Mesodermal cell (in vitro differentiated cells): ENCODE data around the gene ISG20.

Experiments
- H3K27ac ChIP-seq: 2 replicates; pipeline ENCODE4 v1.7.0; 2013; ENCODE audit warnings: mild to moderate bottlenecking, low read depth, low read length, moderate library complexity; ENCODE audit not compliant: severe bottlenecking
- H3K36me3 ChIP-seq: 2 replicates; pipeline ENCODE4 v1.7.1; 2013; ENCODE audit warnings: mild to moderate bottlenecking, low read length, moderate library complexity; ENCODE audit not compliant: control insufficient read depth, insufficient read depth
- H3K4me1 ChIP-seq: one replicate; pipeline ENCODE4 v1.7.1; 2013; ENCODE audit warnings: mild to moderate bottlenecking, low read length; ENCODE audit not compliant: insufficient read depth, control insufficient read depth, poor library complexity, severe bottlenecking
- H3K4me3 ChIP-seq: 2 replicates; pipeline ENCODE4 v1.7.0; 2013; ENCODE audit warnings: low read length, control low read depth, mild to moderate bottlenecking; ENCODE audit not compliant: insufficient read depth, poor library complexity, severe bottlenecking; ENCODE audit errors: extremely low read depth
- H3K9me3 ChIP-seq: 2 replicates; pipeline ENCODE4 v1.7.1; 2013; ENCODE audit warnings: mild to moderate bottlenecking, low read length, moderate library complexity; ENCODE audit not compliant: control insufficient read depth
- WGBS, 2 experiments: methylation state at CpG; one replicate each; pipeline ENCODE4 v1.1.5; 2013; ENCODE audit warnings: missing lambda C conversion rate in 2 of 2; ENCODE audit not compliant: insufficient coverage in 2 of 2; 5-methylcytosine and 5-hydroxymethylcytosine counted together

The ISG20 gene

GRCh38 chr15:88695691-88696251 is 57.0 kb downstream of the ISG20 start:
- Histone ChIP-seq H3K36me3 (no peaks in the 10 kb centered on the region), H3K4me3 (no peak overlapping the region), H3K27ac (no peak overlapping the region), H3K4me1 (no peaks in the 10 kb centered on the region), H3K9me3 (no peaks in the 10 kb centered on the region)
- WGBS, 2 experiments = 85 to 87% methylated on average over 16 to 20 of the region's 20 CpGs

GRCh38 chr15:88696254-88696653 is 57.4 kb downstream of the ISG20 start:
- Histone ChIP-seq H3K36me3 (no peaks in the 10 kb centered on the region), H3K4me3 (no peak overlapping the region), H3K27ac (no peak overlapping the region), H3K9me3 (no peaks in the 10 kb centered on the region), H3K4me1 (no peaks in the 10 kb centered on the region)
- 100% methylated on average over 1 of the region's 3 CpGs; no CpG with 5 or more reads in 1 of the 2 experiments for WGBS, 2 experiments

GRCh38 chr15:88697276-88697675 is 58.5 kb downstream of the ISG20 start:
- WGBS, 2 experiments = 90% methylated on average over 6 of the region's 9 CpGs
- Histone ChIP-seq H3K4me1 (no peaks in the 10 kb centered on the region), H3K9me3 (no peaks in the 10 kb centered on the region), H3K4me3 (no peak overlapping the region), H3K36me3 (no peaks in the 10 kb centered on the region), H3K27ac (no peak overlapping the region)

GRCh38 chr15:88699861-88700260 is 61.0 kb downstream of the ISG20 start:
- H3K9me3 ChIP-seq = no peaks in the 10 kb centered on the region
- H3K4me3 ChIP-seq = no peak overlapping the region
- WGBS, 2 experiments = 100% methylated on average over 1 of the region's 1 CpG
- H3K36me3 ChIP-seq = no peaks in the 10 kb centered on the region
- no peaks in the 10 kb centered on the region for H3K4me1 ChIP-seq
- H3K27ac ChIP-seq = no peak overlapping the region

GRCh38 chr15:88700716-88701115 is 61.9 kb downstream of the ISG20 start:
- Histone ChIP-seq H3K9me3 (no peaks in the 10 kb centered on the region), H3K36me3 (no peaks in the 10 kb centered on the region), H3K4me1 (no peaks in the 10 kb centered on the region), H3K27ac (no peak overlapping the region), H3K4me3 (no peak overlapping the region)
- 83 to 100% methylated on average over 1 of the region's 2 CpGs for WGBS, 2 experiments

GRCh38 chr15:88701561-88702095 is 62.8 kb downstream of the ISG20 start:
- WGBS, 2 experiments = 20% methylated on average over 1 of the region's 2 CpGs; no CpG with 5 or more reads in 1 of the 2 experiments

GRCh38 chr15:88702983-88703382 is 64.2 kb downstream of the ISG20 start:
- no peak overlapping the region for H3K27ac ChIP-seq
- no peaks in the 10 kb centered on the region for H3K4me1 ChIP-seq
- 81% methylated on average over 3 of the region's 5 CpGs; no CpG with 5 or more reads in 1 of the 2 experiments for WGBS, 2 experiments
- no peak overlapping the region for H3K4me3 ChIP-seq
- H3K9me3 ChIP-seq = no peaks in the 10 kb centered on the region
- H3K36me3 ChIP-seq = no peaks in the 10 kb centered on the region

More at GRCh38 chr15:88701561-88702095, 62.8 kb downstream of the ISG20 start:
- H3K27ac ChIP-seq = no peak overlapping the region
- H3K4me3 ChIP-seq = no peak overlapping the region
- H3K4me1 ChIP-seq = no peaks in the 10 kb centered on the region
- no peaks in the 10 kb centered on the region for H3K36me3 ChIP-seq
- no peaks in the 10 kb centered on the region for H3K9me3 ChIP-seq

- H3K4me1 ChIP-seq = no peaks in the 10 kb centered on the region
- no peaks in the 10 kb centered on the region for H3K9me3 ChIP-seq
- WGBS, 2 experiments = 86 to 96% methylated on average over 2 to 5 of the region's 5 CpGs
- no peak overlapping the region for H3K4me3 ChIP-seq
- H3K36me3 ChIP-seq = no peaks in the 10 kb centered on the region
- no peak overlapping the region for H3K27ac ChIP-seq
Measured at GRCh38 chr15:88703533-88703932, 64.7 kb downstream of the ISG20 start.

- 6 to 7% methylated on average over 45 to 48 of the region's 60 CpGs for WGBS, 2 experiments
- Histone ChIP-seq H3K36me3 (no peaks in the 10 kb centered on the region), H3K4me3 (peak overlapping the region; percentile 32), H3K27ac (no peak overlapping the region), H3K4me1 (no peaks in the 10 kb centered on the region), H3K9me3 (no peaks in the 10 kb centered on the region)
Measured at GRCh38 chr15:88704791-88705768, 66.3 kb downstream of the ISG20 start.

- no peaks in the 10 kb centered on the region for H3K9me3 ChIP-seq
- no peak overlapping the region for H3K4me3 ChIP-seq
- no peaks in the 10 kb centered on the region for H3K4me1 ChIP-seq
- WGBS, 2 experiments = 49 to 63% methylated on average over 6 to 11 of the region's 11 CpGs
- H3K36me3 ChIP-seq = no peaks in the 10 kb centered on the region
- H3K27ac ChIP-seq = no peak overlapping the region
Measured at GRCh38 chr15:88705769-88706165, 67.0 kb downstream of the ISG20 start.
